ENCODE results near the gene ZNF426. TPM values are rescaled to one million over a fixed set of nuclear protein-coding genes. Genes with fewer than 3 reads are reported as not detected.
"Not testable (repeated sequence)": the region's sequence is repeated elsewhere in the genome, so short reads cannot be mapped to it uniquely, and the experiment has no call there.

Gene ZNF426
- total and polyA plus RNA-seq, 2 donors (not counting 3 experiments of a cell fraction or from before 2014, with no cell fraction given) = 2.4 to 16.1 TPM

DNA sequence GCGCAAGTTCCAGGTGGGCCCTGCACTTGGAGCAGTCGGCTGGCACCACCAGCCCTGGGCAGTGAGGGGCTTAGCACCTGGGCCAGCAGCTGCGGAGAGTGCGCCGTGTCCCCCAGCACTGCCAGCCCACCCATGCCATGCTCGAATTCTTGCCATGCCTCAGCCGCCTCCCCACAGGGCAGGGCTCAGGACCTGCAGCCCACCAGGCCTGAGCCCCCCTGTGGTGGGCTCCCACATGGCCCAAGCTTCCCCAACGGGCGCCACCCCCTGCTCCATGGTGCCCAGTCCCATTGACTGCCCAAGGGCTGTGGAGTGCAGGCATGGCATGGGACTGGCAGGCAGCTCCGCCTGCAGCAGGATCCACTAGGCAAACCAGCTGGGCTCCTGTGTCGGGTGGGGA is 9.4 kb upstream of the ZNF426 start:
- no peaks in the 10 kb centered on the region for H3K4me1 ChIP-seq (ENCODE audit: control insufficient read depth, extremely low read depth, insufficient read depth, low read length)
- H3K79me2 ChIP-seq (ENCODE audit: control insufficient read depth, insufficient read depth, low read length) = no peaks in the 10 kb centered on the region
- no peak for DNase-seq (ENCODE audit: low read depth, low spot score)
- no peaks in the 10 kb centered on the region for H3K27me3 ChIP-seq (ENCODE audit: control insufficient read depth in 2 of 2, insufficient read depth in 2 of 2, low read length in 2 of 2)
- H4K20me1 ChIP-seq (replicated peaks; ENCODE audit: control insufficient read depth, extremely low read depth, insufficient read depth, low read length) = no peaks in the 10 kb centered on the region
- H3K4me3 ChIP-seq (replicated peaks in 1 of 3; ENCODE audit: insufficient read depth in 1 of 3, low read depth in 1 of 3, low read length in 3 of 3) = no peak overlapping the region
- no peaks in the 10 kb centered on the region for H3K36me3 ChIP-seq (ENCODE audit: control insufficient read depth in 2 of 2, extremely low read depth in 1 of 2, insufficient read depth in 2 of 2, low read length in 2 of 2)
- ChIA-PET CTCF (no interaction called here), POLR2A (no interaction called here)
- no peak overlapping the region for H3K9ac ChIP-seq (replicated peaks; ENCODE audit: extremely low read depth, insufficient read depth, low read length)
- H3K9me3 ChIP-seq (replicated peaks; ENCODE audit: control insufficient read depth, insufficient read depth, low read length) = no peaks in the 10 kb centered on the region
- TF ChIP-seq EZH2 (IDR thresholded peaks at IDR 0.05; ENCODE audit: borderline replicate concordance, low read depth, low read length, severe bottlenecking) (no peak), POLR2AphosphoS5 (IDR thresholded peaks at IDR 0.05; ENCODE audit: insufficient read depth, low read depth, low read length) (no peak), POLR2A (IDR thresholded peaks at IDR 0.05; ENCODE audit: low read depth, low read length) (no peak), MYC (IDR thresholded peaks at IDR 0.05; ENCODE audit: low read depth, low read length) (no peak), GATA2 (IDR thresholded peaks at IDR 0.05; ENCODE audit: insufficient read depth, insufficient read length, low read depth, low read length) (no peak), JUN (IDR thresholded peaks at IDR 0.05; ENCODE audit: borderline replicate concordance, insufficient read depth, insufficient read length, low read depth) (no peak), FOS (IDR thresholded peaks at IDR 0.05; ENCODE audit: borderline replicate concordance, insufficient read depth, low read length) (no peak)
- TF ChIP-seq, protein P1, sequence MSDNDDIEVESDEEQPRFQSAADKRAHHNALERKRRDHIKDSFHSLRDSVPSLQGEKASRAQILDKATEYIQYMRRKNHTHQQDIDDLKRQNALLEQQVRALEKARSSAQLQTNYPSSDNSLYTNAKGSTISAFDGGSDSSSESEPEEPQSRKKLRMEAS (IDR thresholded peaks at IDR 0.05; ENCODE audit: insufficient read depth, insufficient read length) = no peak
- TF ChIP-seq, protein P2, sequence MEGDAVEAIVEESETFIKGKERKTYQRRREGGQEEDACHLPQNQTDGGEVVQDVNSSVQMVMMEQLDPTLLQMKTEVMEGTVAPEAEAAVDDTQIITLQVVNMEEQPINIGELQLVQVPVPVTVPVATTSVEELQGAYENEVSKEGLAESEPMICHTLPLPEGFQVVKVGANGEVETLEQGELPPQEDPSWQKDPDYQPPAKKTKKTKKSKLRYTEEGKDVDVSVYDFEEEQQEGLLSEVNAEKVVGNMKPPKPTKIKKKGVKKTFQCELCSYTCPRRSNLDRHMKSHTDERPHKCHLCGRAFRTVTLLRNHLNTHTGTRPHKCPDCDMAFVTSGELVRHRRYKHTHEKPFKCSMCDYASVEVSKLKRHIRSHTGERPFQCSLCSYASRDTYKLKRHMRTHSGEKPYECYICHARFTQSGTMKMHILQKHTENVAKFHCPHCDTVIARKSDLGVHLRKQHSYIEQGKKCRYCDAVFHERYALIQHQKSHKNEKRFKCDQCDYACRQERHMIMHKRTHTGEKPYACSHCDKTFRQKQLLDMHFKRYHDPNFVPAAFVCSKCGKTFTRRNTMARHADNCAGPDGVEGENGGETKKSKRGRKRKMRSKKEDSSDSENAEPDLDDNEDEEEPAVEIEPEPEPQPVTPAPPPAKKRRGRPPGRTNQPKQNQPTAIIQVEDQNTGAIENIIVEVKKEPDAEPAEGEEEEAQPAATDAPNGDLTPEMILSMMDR (IDR thresholded peaks at IDR 0.05; ENCODE audit: extremely low read depth in 1 of 2, insufficient read depth in 1 of 2, low read depth in 1 of 2, low read length in 2 of 2) = no peak
- H2AFZ ChIP-seq (ENCODE audit: low read depth, low read length) = no peak overlapping the region
- no TSS peak for BruUV-seq (replicated peaks)
- H3K4me2 ChIP-seq (ENCODE audit: insufficient read depth, low read length) = no peak overlapping the region
- intact Hi-C loops (cut with micrococcal nuclease) = no loop called here
- no peaks in the 10 kb centered on the region for H3K9me1 ChIP-seq (replicated peaks; ENCODE audit: control insufficient read depth, extremely low read depth, insufficient read depth, low read length)
- no peak overlapping the region for H3K27ac ChIP-seq (ENCODE audit: insufficient read depth, low read depth, low read length)
- no peak for FAIRE-seq
- dilution Hi-C loops (cut with MboI; ENCODE audit: extremely low pct_ligation_motif_present, low sequenced_read_pairs) = no loop called here

DNA sequence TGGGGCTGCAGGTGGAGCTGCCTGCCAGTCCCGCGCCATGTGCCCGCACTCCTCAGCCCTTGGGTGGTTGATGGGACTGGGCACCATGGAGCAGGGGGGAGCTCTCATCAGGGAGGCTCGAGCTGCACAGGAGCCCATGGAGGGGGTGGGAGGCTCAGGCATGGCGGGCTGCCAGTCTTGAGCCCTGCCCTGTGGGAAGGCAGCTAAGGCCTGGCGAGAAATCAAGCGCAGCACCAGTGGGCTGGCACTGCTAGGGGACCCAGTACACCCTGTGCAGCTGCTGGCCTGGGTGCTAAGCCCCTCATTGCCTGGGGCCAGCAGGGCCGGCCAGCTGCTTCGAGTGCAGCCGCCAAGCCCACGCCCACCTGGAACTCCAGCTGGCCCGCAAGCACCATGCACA is 2.8 kb upstream of the ZNF426 start:
- intact Hi-C loops (cut with micrococcal nuclease); H3K27ac ChIP-seq (ENCODE audit: insufficient read depth, low read depth, low read length); H3K9me3 ChIP-seq (replicated peaks; ENCODE audit: control insufficient read depth, insufficient read depth, low read length); dilution Hi-C loops (cut with MboI; ENCODE audit: extremely low pct_ligation_motif_present, low sequenced_read_pairs); BruUV-seq (replicated peaks); H3K4me1 ChIP-seq (ENCODE audit: control insufficient read depth, extremely low read depth, insufficient read depth, low read length); H2AFZ ChIP-seq (ENCODE audit: low read depth, low read length); H3K4me3 ChIP-seq (replicated peaks in 1 of 3; ENCODE audit: insufficient read depth in 1 of 3, low read depth in 1 of 3, low read length in 3 of 3); H3K9me1 ChIP-seq (replicated peaks; ENCODE audit: control insufficient read depth, extremely low read depth, insufficient read depth, low read length); POLR2A ChIA-PET; H3K36me3 ChIP-seq (ENCODE audit: control insufficient read depth in 2 of 2, extremely low read depth in 1 of 2, insufficient read depth in 2 of 2, low read length in 2 of 2); H3K9ac ChIP-seq (replicated peaks; ENCODE audit: extremely low read depth, insufficient read depth, low read length); H4K20me1 ChIP-seq (replicated peaks; ENCODE audit: control insufficient read depth, extremely low read depth, insufficient read depth, low read length); FAIRE-seq; CTCF ChIA-PET; DNase-seq (ENCODE audit: low read depth, low spot score); H3K4me2 ChIP-seq (ENCODE audit: insufficient read depth, low read length); H3K27me3 ChIP-seq (ENCODE audit: control insufficient read depth in 2 of 2, insufficient read depth in 2 of 2, low read length in 2 of 2): not testable (repeated sequence)
- H3K79me2 ChIP-seq (ENCODE audit: control insufficient read depth, insufficient read depth, low read length) = peaks cover 14% of the 10 kb centered on the region

GRCh38 chr19:9539921-9540320 is 1.5 kb upstream of the ZNF426 start:
- H3K9ac ChIP-seq (replicated peaks; ENCODE audit: extremely low read depth, insufficient read depth, low read length); POLR2A ChIA-PET; H3K27ac ChIP-seq (ENCODE audit: insufficient read depth, low read depth, low read length); H2AFZ ChIP-seq (ENCODE audit: low read depth, low read length); DNase-seq (ENCODE audit: low read depth, low spot score); H3K9me1 ChIP-seq (replicated peaks; ENCODE audit: control insufficient read depth, extremely low read depth, insufficient read depth, low read length); H3K4me3 ChIP-seq (replicated peaks in 1 of 3; ENCODE audit: insufficient read depth in 1 of 3, low read depth in 1 of 3, low read length in 3 of 3); CTCF ChIA-PET; dilution Hi-C loops (cut with MboI; ENCODE audit: extremely low pct_ligation_motif_present, low sequenced_read_pairs); H3K9me3 ChIP-seq (replicated peaks; ENCODE audit: control insufficient read depth, insufficient read depth, low read length); BruUV-seq (replicated peaks); H3K36me3 ChIP-seq (ENCODE audit: control insufficient read depth in 2 of 2, extremely low read depth in 1 of 2, insufficient read depth in 2 of 2, low read length in 2 of 2); H3K27me3 ChIP-seq (ENCODE audit: control insufficient read depth in 2 of 2, insufficient read depth in 2 of 2, low read length in 2 of 2); H3K4me1 ChIP-seq (ENCODE audit: control insufficient read depth, extremely low read depth, insufficient read depth, low read length); H3K4me2 ChIP-seq (ENCODE audit: insufficient read depth, low read length); FAIRE-seq; H4K20me1 ChIP-seq (replicated peaks; ENCODE audit: control insufficient read depth, extremely low read depth, insufficient read depth, low read length): not testable (repeated sequence)
- peaks cover 19% of the 10 kb centered on the region for H3K79me2 ChIP-seq (ENCODE audit: control insufficient read depth, insufficient read depth, low read length)
- intact Hi-C loops (cut with micrococcal nuclease) = loop anchor here (2.0 kb wide), 2 partner anchors 27 to 45 kb away; partner anchors contain the start of gene ZNF121

Data from endothelial cell of umbilical vein (primary cell).